Cardiac fibroblast (primary cell): ENCODE measurements around the gene URM1.

ENCODE experiments used
- DNase-seq, 2 donors: peaks; one replicate each; pipeline versions ENCODE4 v3.0.0 to v3.0.0-alpha.2; 2010; ENCODE audit warnings: low read depth in 2 of 2
- H3K4me3 ChIP-seq, 2 donors: replicated peaks in 1 of 2; 1 replicate in 1 of 2; 2 replicates in 1 of 2; pipeline ENCODE4 v1.5.1; 2011; ENCODE audit warnings: low read depth in 2 of 2, low read length in 2 of 2, mild to moderate bottlenecking in 2 of 2, moderate library complexity in 1 of 2
- TF ChIP-seq, protein P1 (sequence below): IDR thresholded peaks from one replicate; pipeline ENCODE4 v1.5.1; 2011; ENCODE audit warnings: low read depth, mild to moderate bottlenecking, low read length, inconsistent platforms

URM1 gene

DNA sequence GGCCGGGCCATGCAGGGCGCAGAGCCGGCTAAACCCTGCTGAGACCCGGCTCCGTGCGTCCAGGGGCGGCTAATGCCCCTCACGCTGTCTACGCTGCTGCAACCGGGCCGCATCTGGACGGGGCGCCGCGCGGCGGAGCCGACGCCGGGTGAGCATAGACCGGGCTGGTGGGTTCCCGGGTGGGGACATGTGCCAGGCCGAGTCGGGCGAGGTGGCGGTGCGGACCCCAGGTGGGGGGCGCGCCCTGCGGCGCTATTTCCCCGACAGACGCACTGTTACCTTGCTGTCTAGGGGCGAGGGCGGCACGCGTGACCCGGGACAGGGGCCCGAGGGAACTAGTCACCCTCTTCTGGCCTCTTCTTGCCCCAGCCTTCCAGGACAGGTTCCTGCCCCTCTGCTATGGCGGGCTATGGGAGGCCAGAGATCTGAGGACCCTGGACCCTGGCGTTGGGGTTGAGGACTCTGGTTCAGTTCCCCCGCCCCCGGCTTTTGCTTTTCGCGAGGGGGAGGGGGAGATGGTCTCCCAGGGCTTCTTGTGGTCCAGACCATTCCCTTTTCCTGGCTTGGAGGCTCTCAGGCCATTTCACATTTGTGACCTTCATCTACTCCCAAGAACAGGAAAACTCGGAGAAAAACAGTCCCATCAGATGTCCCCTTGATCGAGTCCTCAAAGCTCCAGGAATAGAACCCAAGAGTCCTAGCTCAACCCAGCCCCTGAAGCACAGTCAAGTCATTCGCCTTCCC lies 30.3 kb upstream of the URM1 start:
- DNase-seq: no peak
- peak overlapping the region; percentile 80 to 84 for H3K4me3 ChIP-seq
- TF ChIP-seq, protein P1, sequence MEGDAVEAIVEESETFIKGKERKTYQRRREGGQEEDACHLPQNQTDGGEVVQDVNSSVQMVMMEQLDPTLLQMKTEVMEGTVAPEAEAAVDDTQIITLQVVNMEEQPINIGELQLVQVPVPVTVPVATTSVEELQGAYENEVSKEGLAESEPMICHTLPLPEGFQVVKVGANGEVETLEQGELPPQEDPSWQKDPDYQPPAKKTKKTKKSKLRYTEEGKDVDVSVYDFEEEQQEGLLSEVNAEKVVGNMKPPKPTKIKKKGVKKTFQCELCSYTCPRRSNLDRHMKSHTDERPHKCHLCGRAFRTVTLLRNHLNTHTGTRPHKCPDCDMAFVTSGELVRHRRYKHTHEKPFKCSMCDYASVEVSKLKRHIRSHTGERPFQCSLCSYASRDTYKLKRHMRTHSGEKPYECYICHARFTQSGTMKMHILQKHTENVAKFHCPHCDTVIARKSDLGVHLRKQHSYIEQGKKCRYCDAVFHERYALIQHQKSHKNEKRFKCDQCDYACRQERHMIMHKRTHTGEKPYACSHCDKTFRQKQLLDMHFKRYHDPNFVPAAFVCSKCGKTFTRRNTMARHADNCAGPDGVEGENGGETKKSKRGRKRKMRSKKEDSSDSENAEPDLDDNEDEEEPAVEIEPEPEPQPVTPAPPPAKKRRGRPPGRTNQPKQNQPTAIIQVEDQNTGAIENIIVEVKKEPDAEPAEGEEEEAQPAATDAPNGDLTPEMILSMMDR: no peak

DNA sequence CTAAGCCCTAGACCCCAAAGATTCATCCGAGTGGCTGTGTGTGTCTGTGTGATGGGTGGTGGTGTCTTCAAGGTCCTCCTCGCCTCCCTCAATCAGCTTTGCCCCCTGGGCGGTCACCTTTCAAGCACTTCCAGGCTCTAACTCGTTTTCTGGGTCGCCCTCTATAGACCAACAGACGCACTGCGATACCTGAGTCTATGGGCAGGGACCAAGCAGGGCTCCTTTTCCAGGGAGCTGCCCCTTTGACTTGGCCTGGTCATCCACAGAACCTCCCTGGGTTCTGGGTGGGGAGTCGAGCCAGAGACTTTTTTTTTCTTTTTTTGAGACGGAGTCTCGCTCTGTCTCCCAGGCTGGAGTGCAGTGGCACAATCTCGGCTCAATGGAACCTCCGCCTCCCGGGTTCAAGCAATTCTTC lies 29.7 kb upstream of the URM1 start:
- DNase-seq: peak; percentile 74 to 77
- H3K4me3 ChIP-seq: peak overlapping the region; percentile 80 to 84
- TF ChIP-seq, protein P1: peak; percentile 77

DNA sequence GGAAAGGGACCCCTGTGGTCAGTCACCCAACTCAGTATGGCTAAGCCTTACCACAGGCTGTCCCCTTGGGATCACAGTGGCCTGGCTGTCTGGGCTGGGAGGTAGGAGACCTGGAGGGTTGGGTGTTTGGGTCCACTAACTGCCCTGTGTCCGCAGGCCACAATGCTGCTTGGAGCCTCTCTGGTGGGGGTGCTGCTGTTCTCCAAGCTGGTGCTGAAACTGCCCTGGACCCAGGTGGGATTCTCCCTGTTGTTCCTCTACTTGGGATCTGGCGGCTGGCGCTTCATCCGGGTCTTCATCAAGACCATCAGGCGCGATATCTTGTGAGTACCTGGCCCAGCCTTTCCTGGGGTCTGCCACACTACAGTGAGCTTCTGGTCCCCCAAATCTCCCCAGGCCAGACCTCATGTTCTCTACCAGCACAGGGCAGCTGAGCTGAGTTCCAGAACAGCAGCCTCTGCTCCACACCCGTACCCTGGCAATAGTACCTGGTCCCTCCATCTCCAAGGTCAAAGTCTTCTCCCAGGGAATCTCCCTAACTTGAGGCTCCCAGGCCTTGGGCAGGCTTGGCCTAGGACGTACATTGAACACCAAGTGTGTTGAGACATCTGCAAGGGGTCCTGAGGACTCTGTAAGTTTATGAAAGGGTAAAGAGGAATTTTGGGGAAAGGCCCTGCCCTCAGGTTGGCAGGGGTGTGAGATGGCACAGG lies 28.0 kb upstream of the URM1 start:
- TF ChIP-seq, protein P1: no peak
- H3K4me3 ChIP-seq: no peak overlapping the region
- DNase-seq: no peak

DNA sequence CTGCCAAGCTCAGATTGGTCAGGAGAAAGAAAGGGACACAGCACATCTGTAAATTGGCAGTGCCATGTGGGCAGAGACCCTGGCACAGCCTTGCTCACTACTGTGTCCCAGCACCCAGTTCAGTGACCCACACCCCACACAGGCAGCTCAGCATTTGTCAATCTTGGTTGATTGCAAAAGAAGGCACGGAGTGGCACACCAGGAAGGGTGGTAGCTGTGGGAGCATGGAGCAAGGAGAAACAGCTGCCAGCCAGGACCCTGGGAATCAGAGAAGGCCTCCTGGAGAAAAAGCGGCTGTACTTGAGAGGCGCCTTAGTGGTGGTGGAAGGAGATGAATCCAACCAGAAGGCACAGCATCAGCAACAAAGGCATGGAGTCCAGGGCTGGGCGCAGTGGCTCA lies 27.3 kb upstream of the URM1 start:
- no peak for DNase-seq
- TF ChIP-seq, protein P1: no peak
- no peak overlapping the region for H3K4me3 ChIP-seq

DNA sequence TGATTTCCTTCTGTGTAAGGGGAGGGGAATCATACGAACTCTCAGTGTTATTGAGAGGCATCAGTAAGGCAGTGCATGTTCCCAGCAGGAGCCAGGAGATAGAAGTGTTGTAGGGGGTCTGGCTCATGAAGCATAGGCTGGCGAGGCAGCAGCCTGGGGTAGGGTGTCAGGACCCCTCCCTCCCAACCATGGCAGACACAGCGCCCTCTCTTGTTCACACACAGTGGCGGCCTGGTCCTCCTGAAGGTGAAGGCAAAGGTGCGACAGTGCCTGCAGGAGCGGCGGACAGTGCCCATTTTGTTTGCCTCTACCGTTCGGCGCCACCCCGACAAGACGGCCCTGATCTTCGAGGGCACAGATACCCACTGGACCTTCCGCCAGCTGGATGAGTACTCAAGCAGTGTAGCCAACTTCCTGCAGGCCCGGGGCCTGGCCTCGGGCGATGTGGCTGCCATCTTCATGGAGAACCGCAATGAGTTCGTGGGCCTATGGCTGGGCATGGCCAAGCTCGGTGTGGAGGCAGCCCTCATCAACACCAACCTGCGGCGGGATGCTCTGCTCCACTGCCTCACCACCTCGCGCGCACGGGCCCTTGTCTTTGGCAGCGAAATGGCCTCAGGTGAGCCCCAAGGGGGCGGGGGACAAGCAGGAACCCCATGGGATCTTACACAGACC lies 26.1 kb upstream of the URM1 start:
- no peak overlapping the region for H3K4me3 ChIP-seq
- TF ChIP-seq, protein P1: no peak

DNA sequence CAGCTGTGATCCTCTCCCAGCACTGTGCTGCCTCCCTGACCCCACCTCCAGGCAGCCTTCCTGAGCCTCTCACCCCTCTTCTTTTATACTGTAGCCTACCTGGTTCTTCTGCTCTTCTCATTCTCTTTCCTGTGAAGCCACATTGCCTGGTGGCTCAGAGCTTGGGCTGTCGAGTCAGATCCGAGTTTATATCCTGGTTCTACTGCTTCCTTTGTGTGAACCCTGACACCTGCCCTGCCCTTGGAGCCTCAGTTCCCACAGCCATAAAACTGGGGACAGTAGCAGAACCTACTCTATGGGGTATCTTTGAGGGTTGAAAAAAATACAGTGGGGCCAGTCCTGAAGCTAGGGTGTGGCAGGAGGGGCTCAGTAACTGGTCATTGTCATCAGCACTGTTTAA lies 22.0 kb upstream of the URM1 start:
- DNase-seq: no peak
- H3K4me3 ChIP-seq: no peak overlapping the region
- TF ChIP-seq, protein P1: no peak

More for the DNA sequence above, 26.1 kb upstream of the URM1 start:
- no peak for DNase-seq
